ENCODE measurements around the gene CREB5.
"Not testable (repeated sequence)": the region's sequence is repeated elsewhere in the genome, so short reads cannot be mapped to it uniquely, and the experiment has no call there.

Gene CREB5

DNA sequence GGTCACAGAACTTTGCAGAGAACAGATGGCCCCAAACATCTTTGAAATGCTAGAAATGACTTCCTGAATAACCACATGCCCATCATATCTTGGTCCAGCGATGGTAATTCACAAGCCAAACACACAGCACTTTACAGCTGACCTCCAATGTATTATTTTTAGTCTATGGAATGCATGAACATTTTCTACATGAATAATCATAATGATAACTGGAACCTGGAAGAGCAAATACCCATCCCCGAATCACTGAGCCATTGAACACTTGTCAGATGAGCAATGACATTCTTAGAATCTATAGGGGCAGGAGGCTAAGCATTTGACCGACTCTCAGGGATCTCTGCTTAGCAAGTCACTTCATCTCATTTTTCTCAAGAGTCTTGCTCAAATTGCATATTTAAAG is 167.3 kb downstream of the CREB5 start:
- DNase-seq (ENCODE audit: low read depth in 2 of 2) = no peak

- DNase-seq (ENCODE audit: low read depth in 2 of 2) = no peak
These were observed 168.3 kb downstream of the CREB5 start for GRCh38 chr7:28580665-28581064.

- DNase-seq (ENCODE audit: low read depth in 2 of 2) = no peak
These were observed 169.0 kb downstream of the CREB5 start for GRCh38 chr7:28581351-28581750.

DNA sequence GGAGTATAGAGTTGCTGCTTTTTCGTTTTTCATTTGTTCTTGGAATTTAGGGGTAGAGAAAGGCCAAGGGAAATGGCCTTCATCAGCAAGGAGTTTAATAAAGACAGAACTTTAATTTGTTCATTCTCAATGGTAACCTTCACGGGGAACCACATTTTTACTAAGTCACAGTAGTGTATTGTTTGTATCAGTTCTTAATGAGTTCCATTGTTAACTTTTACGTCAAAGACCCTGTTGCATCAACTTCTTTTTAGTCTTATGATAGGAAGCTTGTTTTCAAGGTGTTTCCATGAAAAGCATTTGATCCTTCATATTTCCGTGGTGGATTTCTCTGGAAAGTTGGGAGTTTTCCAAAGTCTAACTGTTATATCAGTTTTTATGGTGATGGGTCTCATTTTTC is 169.9 kb downstream of the CREB5 start:
- DNase-seq (ENCODE audit: low read depth in 2 of 2) = no peak

DNA sequence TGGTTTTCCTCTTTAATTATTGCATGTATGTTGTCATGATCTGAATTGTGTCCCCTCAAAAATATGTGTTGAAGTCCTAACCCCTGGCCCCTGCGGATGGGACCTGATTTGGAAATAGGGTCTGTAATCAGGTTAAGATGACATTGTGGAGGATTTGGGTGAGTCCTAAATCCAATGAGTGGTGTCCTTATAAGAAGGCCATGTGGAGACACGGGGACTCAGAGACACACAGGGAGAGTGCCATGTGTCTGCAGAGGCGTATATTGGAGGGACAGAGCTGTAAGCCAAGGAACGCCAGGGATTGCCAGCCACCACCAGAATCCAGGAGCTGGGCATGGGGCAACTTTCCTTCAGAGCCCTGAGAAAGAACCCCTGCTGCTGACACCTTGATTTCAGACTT is 171.9 kb downstream of the CREB5 start:
- DNase-seq (ENCODE audit: low read depth in 2 of 2) = no peak

DNA sequence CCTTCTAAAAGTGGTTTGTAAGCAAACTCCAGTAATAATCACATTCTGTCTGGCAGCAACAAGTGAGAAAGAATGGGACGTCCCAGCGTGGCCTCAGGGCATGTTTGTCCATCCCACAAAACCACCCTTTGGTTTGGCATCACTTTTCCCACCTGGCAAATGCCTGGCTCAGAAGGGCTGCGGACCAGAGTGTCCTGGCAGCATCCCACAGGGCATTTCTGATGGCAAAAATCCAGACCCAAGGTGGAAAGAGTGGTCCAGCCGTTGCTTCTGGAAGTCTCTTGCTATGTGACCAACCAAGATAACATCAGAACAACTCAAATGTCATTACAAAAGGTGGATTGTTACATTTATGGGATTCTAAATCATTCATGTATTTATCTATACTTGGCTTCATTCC is 174.4 kb downstream of the CREB5 start:
- DNase-seq (ENCODE audit: low read depth in 2 of 2) = no peak

- DNase-seq (ENCODE audit: low read depth in 2 of 2) = no peak
These were observed 174.9 kb downstream of the CREB5 start for GRCh38 chr7:28587211-28587610.

DNA sequence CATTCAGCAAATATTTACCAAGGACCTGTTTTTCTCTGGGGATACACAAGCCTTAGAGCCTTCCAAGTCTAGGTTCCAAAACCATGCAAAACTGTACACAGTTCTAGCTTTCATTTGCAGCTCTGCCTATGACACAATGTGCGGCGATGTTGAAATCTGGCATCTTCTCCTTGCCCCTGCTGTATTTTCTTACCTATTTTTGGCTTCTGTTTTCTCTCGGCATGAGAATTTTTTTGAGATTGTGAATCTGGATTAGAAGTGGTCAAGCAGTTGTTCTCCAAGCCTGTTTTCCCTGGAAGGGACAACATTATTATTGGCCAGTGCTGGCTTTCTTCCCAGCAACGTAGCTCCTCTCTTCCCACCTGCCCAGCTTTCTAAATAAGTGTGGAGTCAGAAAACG is 176.3 kb downstream of the CREB5 start:
- DNase-seq (ENCODE audit: low read depth in 2 of 2) = no peak

DNA sequence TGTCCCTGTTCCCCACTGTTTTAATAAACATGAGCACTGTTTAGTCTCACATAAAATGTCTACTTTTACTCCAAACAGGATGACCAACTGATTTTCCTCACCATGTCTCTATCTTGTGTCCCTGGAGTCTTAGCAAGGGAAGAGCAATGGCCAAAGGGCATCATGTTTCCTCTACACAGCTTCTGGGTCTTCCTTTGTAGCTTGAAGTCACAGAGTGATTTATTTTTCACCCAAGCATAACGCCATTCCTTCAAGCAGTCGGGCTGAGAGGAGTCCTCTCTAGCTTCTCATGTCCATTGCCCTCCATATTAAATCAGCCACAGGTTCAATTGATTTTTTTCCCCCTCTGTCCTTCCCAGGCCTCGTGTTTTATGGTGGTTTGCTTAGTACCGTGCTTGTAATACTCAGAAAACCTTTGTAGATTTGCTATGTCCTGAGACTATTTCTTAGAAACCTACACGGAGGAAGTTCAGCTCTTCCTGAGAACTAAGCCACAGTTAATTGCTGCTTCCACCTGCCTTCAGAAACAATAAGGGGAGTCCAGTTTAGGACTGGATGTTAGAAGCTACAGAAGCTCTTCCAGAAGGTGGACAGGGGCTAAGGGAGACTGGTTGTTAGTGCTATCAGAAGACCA is 178.8 kb downstream of the CREB5 start:
- DNase-seq (ENCODE audit: low read depth in 2 of 2) = no peak

- DNase-seq (ENCODE audit: low read depth in 2 of 2) = no peak
These were observed 179.5 kb downstream of the CREB5 start for GRCh38 chr7:28591725-28592349.

GRCh38 chr7:28592861-28593260 is 180.5 kb downstream of the CREB5 start:
- DNase-seq (ENCODE audit: low read depth in 2 of 2) = no peak

DNA sequence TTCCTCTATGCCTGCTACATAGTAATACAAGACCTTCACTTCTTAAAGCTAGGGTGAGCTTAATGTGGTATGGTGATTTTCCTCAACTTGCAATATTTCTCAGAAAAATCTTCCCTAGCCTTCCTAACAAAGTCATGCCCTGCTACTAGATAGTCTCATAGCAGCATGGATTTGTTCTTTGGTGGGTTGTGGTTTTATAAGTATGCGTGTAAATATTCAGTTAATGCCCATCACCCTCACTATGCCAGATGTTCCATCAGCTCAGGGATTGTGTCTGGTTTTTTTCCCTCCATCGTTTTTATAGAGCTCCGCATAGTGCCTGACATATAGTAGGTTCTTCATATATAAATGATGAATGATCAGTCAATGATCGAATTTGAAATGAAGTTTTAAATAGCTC is 182.8 kb downstream of the CREB5 start:
- no peak for DNase-seq (ENCODE audit: low read depth in 2 of 2)

- no peak for DNase-seq (ENCODE audit: low read depth in 2 of 2)
These were observed 183.5 kb downstream of the CREB5 start for GRCh38 chr7:28595801-28596200.

- peak in 1 of 2 experiments; percentile 52 for DNase-seq (ENCODE audit: low read depth in 2 of 2)
These were observed 184.1 kb downstream of the CREB5 start for GRCh38 chr7:28596245-28596935.

DNA sequence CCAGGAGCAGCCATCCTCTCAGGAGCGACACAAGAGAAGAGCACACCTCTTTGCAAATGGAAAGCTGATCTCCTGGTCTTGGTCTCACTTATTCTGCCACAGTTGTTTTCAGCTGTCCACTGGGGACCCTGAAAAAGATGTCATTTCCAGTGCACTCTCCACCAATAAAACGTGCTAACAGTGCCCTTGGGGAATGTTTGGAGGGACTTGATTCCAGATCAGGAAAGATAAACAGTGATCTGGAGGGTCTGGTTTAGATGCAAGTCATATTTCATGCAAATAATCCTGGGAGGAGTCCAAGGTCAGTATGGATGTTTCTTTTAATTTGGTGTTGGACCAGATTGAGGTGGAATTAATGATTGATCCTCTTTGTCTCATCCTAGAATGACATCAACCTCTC is 185.0 kb downstream of the CREB5 start:
- DNase-seq (ENCODE audit: low read depth in 2 of 2) = no peak

GRCh38 chr7:28598037-28598436 is 185.7 kb downstream of the CREB5 start:
- DNase-seq (ENCODE audit: low read depth in 2 of 2) = not testable (repeated sequence)

DNA sequence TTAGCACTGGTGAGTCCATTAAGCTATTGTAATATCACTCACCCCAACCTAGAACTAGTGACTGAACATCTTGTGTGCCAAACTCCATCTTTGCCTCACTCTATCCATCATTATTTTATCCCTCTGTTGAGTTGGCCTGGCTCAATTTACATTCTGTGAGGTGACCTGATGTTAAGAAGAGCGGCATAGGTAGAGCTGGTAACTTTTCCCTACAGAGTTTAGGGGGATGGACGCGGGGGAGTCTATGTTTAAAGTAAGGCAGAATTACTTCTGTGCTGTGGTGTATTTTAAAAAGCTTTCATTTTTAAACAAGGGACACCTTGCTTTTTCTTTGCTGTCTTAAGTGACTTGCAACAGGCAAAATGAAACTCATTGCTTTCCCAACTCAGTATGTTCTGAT is 186.3 kb downstream of the CREB5 start:
- no peak for DNase-seq (ENCODE audit: low read depth in 2 of 2)

DNA sequence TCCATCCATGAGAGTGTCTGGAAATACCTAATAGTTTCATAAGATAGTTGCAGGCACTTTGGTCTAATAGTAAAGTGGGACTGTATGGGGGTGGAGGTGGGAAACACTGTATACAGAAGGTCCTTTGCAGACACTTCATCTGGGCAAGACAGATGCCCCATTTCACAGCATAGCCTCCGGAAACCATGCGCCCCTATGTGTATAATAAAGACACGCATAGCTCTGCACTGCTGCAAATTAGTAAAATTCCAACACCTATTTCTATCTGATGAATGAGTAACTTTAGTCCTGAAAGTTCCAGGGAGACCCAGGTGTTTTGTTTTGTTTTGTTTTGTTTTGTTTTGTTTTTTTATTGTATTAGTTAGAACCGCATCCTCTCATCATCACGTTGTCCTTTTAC is 187.1 kb downstream of the CREB5 start:
- DNase-seq (ENCODE audit: low read depth in 2 of 2) = no peak

DNA sequence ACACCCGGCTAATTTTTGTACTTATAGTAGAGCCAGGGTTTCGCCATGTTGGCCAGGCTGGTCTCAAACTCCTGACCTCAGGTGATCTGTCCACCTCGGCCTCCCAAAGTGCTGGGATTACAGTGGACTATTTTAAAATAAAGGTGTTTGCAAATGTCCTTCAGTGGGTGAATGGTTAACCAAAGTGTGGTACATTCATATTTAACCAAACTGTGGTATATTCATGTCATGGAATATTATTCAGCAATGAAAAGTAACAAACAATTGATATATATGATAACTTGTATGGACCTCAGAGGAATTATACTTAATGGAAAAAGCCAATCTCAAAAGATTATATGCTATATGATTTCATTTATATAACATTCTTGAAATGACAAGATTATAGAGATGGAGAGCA is 190.0 kb downstream of the CREB5 start:
- DNase-seq (ENCODE audit: low read depth in 2 of 2) = no peak

DNA sequence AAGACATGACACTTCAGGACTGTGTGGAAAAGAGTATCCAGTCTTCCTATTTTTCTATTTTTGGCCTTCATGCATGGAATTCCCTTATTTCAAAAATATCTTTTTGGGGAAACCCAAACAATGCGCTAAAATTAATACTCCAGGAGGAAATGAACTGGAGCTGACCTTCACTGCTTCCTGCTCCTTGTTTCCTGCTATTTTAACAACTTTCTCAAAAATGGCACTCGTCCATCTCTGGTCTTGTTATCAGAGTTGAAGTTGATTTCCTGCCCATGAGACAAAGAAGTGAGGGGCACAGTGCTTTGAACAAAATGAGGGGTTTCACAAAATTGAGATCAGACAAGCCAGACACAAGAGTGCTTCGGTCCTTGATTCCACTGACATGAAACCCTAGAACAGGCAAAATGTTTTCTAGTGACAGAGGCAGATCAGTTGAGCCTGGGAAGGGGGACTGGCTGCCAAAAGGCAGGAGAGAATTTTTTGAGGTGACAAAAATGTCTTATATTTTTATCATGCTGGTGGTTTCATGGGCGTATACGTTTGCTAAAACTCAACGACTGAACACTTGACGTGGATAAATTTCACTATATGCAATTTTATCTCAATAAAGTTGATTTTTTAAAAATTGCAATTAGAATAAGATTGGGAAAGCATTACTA is 193.2 kb downstream of the CREB5 start:
- DNase-seq (ENCODE audit: low read depth in 2 of 2) = no peak

- no peak for DNase-seq (ENCODE audit: low read depth in 2 of 2)
These were observed 194.1 kb downstream of the CREB5 start for GRCh38 chr7:28606421-28606820.

DNA sequence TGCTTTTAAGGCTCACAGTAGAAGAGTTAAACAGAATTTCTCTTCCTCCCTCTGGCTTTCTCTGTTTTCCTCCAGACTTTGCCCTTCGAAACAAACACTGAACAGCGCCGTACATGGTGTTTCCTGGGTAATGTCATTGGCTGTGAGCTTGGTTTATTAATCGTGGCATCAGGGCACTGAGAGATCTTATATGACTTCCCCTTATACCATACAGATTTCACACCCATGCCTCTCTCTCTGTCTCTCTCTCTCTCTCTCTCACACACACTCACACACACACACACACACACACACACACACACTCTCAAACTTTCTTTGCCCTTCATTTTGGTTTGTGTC is 195.5 kb downstream of the CREB5 start:
- DNase-seq (ENCODE audit: low read depth in 2 of 2) = no peak

GRCh38 chr7:28608237-28608656 is 195.9 kb downstream of the CREB5 start:
- DNase-seq (ENCODE audit: low read depth in 2 of 2) = no peak

Data from fibroblast of skin of left quadriceps (primary cell).